GM21529 (cell line): ENCODE results near the gene PGGHG.
A peak's percentile ranks its signal among the peaks of the same experiment; 100 is the strongest.

Experiments
- ATAC-seq: cut with Tn5 transposase; IDR thresholded peaks from one replicate; pipeline ENCODE4 v1.9.1; 2021; ENCODE audit not compliant: unreplicated experiment

The PGGHG gene

GRCh38 chr11:288478-289397 is at the start of gene PGGHG:
PGGHG (plus strand) TSS chr11:289126; CDS start chr11:289817, 691 bp downstream.
- ATAC-seq, result no peak

DNA sequence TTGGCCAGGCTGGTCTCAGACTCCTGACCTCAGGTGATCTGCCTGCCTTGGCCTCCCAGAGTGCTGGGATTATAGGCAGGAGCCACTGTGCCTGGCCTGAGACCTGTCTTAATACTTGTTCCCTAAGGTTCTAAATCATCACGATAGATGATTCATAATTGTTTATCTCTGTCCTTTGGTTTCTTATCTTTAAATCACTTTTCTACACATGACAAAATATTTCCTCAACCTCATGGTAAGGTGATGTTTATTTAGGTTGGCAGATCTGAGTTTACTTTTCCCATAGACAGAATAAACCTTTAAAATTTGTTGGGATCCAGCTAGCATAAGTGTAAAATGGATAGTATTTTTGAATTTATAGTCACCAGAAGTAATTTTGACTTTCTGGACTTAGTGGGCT is 48.6 kb upstream of the PGGHG start:
- ATAC-seq, result no peak

GRCh38 chr11:241634-242033 is 47.3 kb upstream of the PGGHG start:
- ATAC-seq, result no peak

- ATAC-seq, result no peak
Observed at GRCh38 chr11:244376-244775, 44.5 kb upstream of the PGGHG start.

- no peak for ATAC-seq
Observed at GRCh38 chr11:249062-249461, 39.9 kb upstream of the PGGHG start.

DNA sequence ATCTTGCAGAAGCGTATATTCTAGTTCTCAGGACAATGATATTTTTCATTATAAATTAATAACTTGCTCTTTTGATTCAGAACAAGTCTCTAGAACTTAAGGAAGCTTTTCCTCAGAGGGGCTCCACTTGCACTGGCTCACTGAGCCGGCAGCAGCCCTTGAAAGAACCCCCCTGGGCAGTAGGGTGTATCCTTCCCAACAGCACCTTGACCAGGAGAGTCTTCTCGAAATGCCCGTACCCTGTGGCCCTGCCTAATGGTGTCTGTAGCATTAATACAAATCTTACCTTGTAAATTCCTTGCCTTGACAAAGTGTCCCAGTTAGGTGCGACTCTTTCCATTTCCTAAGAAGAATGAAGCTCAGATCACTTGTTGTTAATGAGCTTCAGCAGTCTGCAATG is 38.7 kb upstream of the PGGHG start:
- no peak for ATAC-seq

DNA sequence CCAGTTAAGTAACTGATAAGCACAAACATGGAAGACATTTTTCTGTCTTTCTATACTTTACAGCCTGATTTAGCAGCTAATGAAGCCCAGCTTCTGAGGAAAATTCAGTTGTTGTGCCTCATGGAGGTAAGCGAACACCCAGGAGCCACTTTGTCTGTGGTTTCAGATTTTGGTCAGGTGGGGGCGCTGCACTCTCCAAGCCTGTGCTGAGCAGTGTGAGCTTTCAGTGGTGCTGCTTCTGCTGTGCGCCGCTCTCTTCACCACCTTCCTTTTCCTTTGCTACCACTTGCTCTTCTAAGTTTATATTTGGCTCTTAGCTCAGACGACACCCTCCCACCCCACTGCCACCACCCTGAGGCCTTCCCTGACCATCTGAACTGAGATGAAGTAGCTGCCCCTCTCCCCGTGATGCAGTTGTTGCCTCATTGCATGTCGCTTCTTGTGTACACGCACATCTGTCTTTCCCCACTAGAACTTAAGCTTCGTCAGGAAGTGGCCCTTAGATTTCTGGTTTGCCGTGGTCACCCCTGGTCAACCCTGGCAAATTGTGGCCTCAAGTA is 38.1 kb upstream of the PGGHG start:
- ATAC-seq, result no peak

- no peak for ATAC-seq
Observed at GRCh38 chr11:251550-251949, 37.4 kb upstream of the PGGHG start.

DNA sequence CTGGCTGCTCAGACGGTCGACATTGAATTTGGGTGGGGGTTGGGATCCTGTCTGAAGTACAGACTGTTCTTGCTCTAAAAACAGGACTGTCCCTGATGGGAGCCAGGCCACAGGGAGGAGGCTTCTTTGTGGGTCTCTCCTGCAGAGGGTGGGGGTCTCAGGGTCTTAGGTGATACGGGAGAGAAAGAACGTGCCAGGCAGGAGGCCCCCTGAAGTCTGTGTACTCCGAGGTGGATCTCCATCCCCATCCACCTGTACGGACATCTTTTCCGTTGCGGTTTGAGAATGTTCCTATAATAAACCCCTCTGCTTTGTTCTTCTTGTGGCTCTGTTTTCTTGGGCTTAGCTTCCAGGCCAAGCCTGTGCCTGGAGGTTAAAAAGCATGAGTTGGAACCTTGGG is 36.3 kb upstream of the PGGHG start:
- no peak for ATAC-seq

DNA sequence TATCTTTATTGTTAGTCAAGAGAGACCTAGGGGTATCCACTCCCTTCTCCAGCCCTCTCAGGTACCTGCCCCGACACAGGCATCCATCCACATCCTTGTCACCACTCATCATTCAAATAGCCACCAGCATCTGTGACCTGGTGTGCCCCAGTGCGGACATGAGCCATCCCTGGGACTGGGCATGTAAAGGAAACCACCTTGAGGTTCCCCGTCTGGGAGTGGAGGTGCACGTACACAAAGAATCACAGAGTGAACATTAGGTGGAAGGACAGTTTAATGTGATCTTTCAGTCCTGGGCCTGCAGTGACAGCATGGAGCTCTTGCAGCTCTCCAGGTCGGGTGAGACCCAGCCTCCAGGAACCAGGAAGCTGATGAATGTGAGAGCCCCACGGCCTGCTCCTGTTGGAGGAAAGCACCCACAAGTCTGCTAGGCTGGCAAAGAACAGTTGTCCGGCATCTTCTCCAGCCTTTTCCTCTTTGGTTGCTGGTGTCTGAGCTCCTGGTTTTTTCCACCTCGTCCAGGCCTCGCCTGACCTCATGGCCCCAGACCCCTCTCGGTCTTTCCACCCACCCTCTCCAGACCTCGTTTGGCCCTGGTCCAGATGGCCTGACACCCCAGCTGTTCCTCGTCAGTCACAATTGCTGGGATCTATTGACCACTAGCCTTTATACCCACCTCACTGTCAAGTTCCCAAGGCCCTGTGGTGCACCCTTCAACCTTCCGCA is 35.6 kb upstream of the PGGHG start:
- ATAC-seq, result no peak

DNA sequence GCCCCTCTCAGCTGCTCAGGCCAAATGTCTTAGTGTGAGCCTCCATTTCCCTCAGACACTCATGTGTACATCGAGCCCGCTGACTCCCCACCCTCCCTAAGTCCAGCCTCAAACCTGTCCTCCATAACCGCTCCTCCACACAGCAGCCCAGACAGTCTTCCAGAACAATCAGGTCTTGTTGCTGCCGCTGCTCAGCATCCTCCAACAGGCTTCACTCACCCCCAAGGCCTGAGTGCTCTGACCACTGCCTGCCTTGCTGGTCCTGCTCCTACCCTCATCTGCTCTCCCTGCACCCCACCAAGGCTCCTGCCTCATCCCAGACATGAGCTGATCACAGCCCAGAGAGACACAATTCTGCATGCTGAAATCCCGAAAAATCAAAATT is 35.0 kb upstream of the PGGHG start:
- no peak for ATAC-seq

DNA sequence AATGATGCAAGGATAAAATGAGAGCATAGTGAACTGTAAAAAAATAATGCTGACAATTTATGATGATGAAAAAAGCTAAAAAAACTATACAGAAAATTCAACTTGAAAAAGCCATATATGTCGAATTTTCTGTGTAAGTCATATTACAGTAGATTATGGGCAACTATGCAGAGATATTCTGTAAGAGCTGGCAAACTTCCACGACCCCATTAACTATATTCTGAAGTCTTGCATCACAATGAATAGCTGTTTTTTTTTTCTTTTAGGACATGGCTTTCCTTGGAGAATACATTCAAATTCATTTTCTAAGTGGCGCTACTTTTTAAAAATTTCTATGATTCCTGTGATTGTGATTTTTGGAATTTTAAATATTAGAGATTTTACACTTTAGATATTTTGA is 33.8 kb upstream of the PGGHG start:
- ATAC-seq, result no peak

DNA sequence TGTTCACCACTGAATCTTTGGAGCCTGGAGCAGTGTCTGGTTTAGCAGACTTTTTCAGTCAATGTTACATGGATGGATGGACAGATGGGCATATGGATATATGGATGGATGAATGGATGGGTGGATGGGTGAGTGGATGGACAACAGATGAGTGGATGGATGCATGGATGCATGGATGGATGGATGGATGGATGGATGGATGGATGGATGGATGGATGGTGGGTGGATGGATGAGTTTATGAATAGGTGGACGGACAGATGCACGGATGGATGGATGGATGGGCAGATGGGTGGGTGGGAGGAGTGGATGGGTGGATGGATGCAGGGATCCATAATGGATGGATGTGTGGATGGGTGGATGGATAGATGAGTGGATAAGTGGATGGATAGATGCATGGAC is 33.1 kb upstream of the PGGHG start:
- no peak for ATAC-seq

DNA sequence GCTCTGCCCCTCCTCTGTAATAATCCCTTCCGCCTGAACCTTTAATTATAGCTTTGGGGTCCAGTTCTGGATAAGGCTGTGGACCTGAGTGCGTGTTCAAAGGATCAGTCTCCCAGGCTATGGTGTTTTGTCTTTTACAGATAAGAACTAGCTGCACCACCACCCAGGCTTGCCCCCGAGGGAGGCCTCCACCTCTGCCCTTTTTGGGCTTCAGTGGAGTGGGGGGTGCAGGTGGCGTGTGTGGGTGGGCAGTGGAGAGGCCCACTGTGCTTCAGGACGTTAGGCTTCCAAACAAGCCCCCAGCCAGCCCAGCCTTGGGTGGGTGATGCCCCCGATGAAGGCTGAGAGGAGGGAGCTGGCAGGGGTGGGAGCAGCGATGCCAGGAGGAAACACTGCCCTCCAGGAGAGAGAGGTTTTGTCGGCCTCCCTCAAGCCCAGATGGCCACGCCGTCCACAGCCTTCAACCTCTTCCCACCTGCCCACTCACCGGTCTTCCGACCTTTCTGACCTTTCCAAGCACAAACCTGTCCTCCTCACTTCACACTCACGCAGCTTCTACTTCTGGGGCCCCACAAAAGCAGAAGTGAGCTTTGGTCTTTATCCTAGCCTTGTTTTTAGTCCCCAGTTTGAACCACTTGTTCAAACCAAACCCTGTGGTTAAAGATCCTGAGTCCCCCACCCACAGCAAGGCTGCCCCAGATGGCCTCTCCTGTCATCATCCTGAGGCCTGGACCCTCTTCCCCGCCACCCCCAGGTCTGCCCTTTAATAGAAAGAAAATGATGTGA is 31.8 kb upstream of the PGGHG start:
- ATAC-seq, result no peak

DNA sequence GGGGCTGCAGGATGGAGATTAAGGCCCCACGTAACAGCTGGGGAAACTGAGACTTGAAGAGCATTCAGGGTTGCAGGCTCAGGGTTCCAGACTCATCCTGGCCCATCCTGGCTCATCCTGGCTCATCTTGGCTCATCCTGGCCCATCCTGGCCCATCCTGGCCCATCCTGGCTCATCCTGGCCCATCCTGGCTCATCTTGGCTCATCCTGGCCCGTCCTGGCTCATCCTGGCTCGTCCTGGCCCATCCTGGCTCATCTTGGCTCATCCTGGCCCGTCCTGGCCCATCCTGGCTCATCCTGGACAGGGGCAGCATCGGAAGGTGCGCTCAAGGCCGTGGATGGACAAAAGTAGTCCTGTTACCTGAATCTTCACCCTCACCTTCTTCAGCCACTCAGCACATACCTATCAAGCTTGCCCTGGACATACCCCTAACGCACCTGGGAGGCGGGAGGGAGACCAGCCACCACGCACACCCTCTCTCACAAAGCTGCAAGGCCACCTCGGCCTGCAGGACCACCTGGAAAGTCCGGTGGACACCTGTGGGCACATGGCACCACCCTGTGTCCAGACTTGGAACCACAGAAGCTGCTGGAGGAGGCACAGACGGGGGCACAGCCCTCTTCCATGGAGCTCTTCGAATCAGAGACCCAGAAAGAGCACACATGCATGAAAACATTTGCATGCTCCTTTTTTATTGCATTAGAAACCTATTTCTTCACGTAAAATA is 31.0 kb upstream of the PGGHG start:
- no peak for ATAC-seq

- ATAC-seq, result no peak
Observed at GRCh38 chr11:259413-259812, 29.5 kb upstream of the PGGHG start.

DNA sequence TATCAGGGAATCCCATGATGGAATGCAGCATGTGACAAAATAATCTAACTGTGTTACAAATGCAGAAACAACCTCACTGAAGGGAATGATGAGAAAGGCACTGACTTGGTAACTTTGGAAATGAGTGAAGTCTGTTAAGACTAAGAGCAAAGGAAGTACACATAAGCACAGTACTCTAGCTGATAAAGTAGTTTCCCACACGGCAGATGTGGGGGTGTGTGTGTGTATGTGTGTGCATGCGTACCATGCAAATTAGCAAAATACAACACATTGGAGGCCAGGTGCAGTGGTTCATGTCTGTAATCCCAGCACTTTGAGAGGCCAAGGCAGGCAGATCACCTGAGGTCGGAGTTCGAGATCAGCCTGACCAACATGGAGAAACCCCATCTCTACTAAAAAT is 27.3 kb upstream of the PGGHG start:
- ATAC-seq, result no peak

DNA sequence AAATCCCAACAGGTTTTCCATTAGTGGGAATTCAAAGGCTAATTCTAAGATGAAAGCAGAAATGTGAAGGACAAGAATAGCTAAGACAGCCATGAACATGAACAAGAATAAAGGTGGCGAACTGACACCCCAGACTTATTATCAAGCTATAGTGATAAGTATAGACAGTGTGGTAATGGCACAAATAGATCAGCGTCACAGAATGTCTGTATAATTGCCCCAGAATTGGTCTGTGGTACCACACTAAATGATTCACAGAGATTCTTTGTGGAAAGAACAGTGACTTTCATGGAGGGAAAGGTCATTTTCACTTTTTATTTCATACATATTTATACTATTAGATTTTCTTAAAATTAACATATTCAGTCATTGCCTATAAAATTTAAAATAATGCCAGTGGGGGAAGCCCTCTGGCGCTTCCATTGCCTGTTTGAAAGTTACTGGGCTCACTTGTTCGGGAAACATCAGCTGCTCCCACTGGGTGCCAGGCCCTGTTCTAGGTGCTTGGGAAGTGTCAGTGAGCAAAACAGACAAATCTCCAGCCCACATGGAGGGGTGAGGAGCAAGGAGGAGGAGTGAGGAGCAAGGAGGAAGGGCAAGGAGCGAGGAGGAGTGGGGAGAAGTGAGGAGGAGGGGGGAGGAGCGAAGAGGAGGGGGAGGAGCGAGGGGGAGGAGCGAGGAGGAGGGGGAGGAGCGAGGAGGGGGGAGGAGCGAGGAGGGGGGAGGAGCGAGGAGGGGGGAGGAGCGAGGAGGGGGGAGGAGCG is 22.1 kb upstream of the PGGHG start:
- no peak for ATAC-seq

DNA sequence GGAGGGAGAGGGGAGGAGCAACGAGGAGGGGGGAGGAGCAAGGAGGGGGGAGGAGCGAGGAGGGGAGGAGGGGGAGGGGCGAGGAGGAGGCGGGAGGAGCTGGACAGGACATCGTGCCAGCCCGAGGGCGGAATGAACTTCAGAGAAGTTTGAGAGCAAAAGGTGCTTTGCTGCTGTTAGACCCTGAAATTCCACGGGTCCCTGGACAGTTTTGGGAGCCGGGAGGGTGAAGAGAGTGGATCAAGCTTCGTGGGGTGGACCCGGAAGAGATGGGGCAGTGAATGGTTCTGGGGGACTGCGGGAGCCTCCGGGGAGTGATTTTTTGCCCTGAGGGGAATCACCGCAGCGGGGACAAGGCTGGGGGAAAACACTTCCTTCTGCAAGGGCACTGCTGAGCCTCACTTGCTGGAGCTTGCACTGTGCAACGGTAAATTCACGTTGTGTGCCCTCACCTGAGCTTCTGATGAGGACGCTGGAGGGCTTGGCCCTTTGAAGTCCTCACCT is 21.4 kb upstream of the PGGHG start:
- no peak for ATAC-seq

DNA sequence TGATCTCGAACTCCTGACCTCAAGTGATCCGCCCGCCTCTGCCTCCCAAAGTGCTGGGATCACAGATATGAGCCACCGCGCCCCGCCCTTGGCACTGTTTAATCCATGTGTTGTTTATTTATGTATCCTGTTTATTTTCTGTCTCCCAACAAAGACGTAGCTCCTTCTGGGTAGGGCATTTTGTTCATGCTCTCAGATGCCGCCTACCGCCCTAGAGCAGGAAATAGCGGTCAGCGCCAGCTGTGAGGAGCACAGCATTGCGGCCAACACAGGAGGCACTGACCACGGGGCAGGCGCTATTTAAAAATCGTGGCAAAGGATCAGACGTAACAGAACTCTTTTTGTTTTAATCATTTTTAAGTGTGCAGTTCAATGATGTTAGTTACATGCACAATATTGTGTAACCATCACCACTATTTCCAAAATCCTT is 20.2 kb upstream of the PGGHG start:
- ATAC-seq, result peak; percentile 41
